ENCODE results near the gene SCN11A.
A peak's percentile ranks its signal among the peaks of the same experiment; 100 is the strongest.

The SCN11A gene

GRCh38 chr3:39088456-39088855 lies 36.7 kb upstream of the SCN11A start:
- H3K4me3 ChIP-seq (ENCODE audit: low read depth, low read length, poor library complexity, severe bottlenecking) = no peak overlapping the region
- H3K27me3 ChIP-seq (ENCODE audit: insufficient read depth, low read length) = no peaks in the 10 kb centered on the region
- no peak overlapping the region for H3K27ac ChIP-seq (ENCODE audit: low read depth, low read length, poor library complexity, severe bottlenecking)
- no peaks in the 10 kb centered on the region for H4K20me1 ChIP-seq (ENCODE audit: insufficient read depth, low read length)
- no peaks in the 10 kb centered on the region for H3K79me2 ChIP-seq (ENCODE audit: insufficient read depth, low read length)
- H3K9me3 ChIP-seq (ENCODE audit: low read length) = no peaks in the 10 kb centered on the region
- peaks cover 63% of the 10 kb centered on the region for H3K36me3 ChIP-seq (ENCODE audit: insufficient read depth, low read length)
- H3K9me2 ChIP-seq (ENCODE audit: low read depth, low read length) = no peaks in the 10 kb centered on the region
- no peaks in the 10 kb centered on the region for H3F3A ChIP-seq (ENCODE audit: insufficient read depth, low read length)
- no peak overlapping the region for H3K9ac ChIP-seq (ENCODE audit: low read length)
- H3K4me1 ChIP-seq (ENCODE audit: insufficient read depth, low read length, severe bottlenecking) = peaks cover 18% of the 10 kb centered on the region
- TF ChIP-seq EZH2 (IDR thresholded peaks at IDR 0.05; ENCODE audit: borderline replicate concordance, low read length) = no peak
- no peak for TF ChIP-seq CTCF (IDR thresholded peaks at IDR 0.05; ENCODE audit: low read length)
- no peak overlapping the region for H3K4me2 ChIP-seq (ENCODE audit: low read length)
- no peak overlapping the region for H2AFZ ChIP-seq (ENCODE audit: low read length)

GRCh38 chr3:39086144-39086543 lies 34.4 kb upstream of the SCN11A start:
- H3K9ac ChIP-seq (ENCODE audit: low read length) = peak overlapping the region; percentile 28; the same call in 1 of the 2 replicates
- no peaks in the 10 kb centered on the region for H4K20me1 ChIP-seq (ENCODE audit: insufficient read depth, low read length)
- H2AFZ ChIP-seq (ENCODE audit: low read length) = no peak overlapping the region
- H3K4me3 ChIP-seq (ENCODE audit: low read depth, low read length, poor library complexity, severe bottlenecking) = no peak overlapping the region
- no peaks in the 10 kb centered on the region for H3K79me2 ChIP-seq (ENCODE audit: insufficient read depth, low read length)
- peaks cover 18% of the 10 kb centered on the region for H3K4me1 ChIP-seq (ENCODE audit: insufficient read depth, low read length, severe bottlenecking)
- peak overlapping the region; percentile 31; the same call in 1 of the 2 replicates for H3K4me2 ChIP-seq (ENCODE audit: low read length)
- TF ChIP-seq CTCF (IDR thresholded peaks at IDR 0.05; ENCODE audit: low read length) (peak; percentile 22; the same call in 1 of the 2 replicates), EZH2 (IDR thresholded peaks at IDR 0.05; ENCODE audit: borderline replicate concordance, low read length) (no peak)
- no peaks in the 10 kb centered on the region for H3K27me3 ChIP-seq (ENCODE audit: insufficient read depth, low read length)
- H3K27ac ChIP-seq (ENCODE audit: low read depth, low read length, poor library complexity, severe bottlenecking) = peak overlapping the region; percentile 75
- no peaks in the 10 kb centered on the region for H3K9me3 ChIP-seq (ENCODE audit: low read length)
- no peaks in the 10 kb centered on the region for H3F3A ChIP-seq (ENCODE audit: insufficient read depth, low read length)
- H3K36me3 ChIP-seq (ENCODE audit: insufficient read depth, low read length) = peaks cover 53% of the 10 kb centered on the region
- no peaks in the 10 kb centered on the region for H3K9me2 ChIP-seq (ENCODE audit: low read depth, low read length)

GRCh38 chr3:39082666-39083313 lies 31.0 kb upstream of the SCN11A start:
- H2AFZ ChIP-seq (ENCODE audit: low read length) = no peak overlapping the region
- no peaks in the 10 kb centered on the region for H3K9me2 ChIP-seq (ENCODE audit: low read depth, low read length)
- peaks cover 35% of the 10 kb centered on the region for H3K36me3 ChIP-seq (ENCODE audit: insufficient read depth, low read length)
- H3K4me2 ChIP-seq (ENCODE audit: low read length) = no peak overlapping the region
- no peak overlapping the region for H3K4me3 ChIP-seq (ENCODE audit: low read depth, low read length, poor library complexity, severe bottlenecking)
- H3K9ac ChIP-seq (ENCODE audit: low read length) = no peak overlapping the region
- no peaks in the 10 kb centered on the region for H4K20me1 ChIP-seq (ENCODE audit: insufficient read depth, low read length)
- no peaks in the 10 kb centered on the region for H3K79me2 ChIP-seq (ENCODE audit: insufficient read depth, low read length)
- H3K4me1 ChIP-seq (ENCODE audit: insufficient read depth, low read length, severe bottlenecking) = peaks cover 18% of the 10 kb centered on the region
- H3F3A ChIP-seq (ENCODE audit: insufficient read depth, low read length) = no peaks in the 10 kb centered on the region
- no peaks in the 10 kb centered on the region for H3K27me3 ChIP-seq (ENCODE audit: insufficient read depth, low read length)
- H3K27ac ChIP-seq (ENCODE audit: low read depth, low read length, poor library complexity, severe bottlenecking) = no peak overlapping the region
- no peaks in the 10 kb centered on the region for H3K9me3 ChIP-seq (ENCODE audit: low read length)
- TF ChIP-seq EZH2 (IDR thresholded peaks at IDR 0.05; ENCODE audit: borderline replicate concordance, low read length) (no peak), CTCF (IDR thresholded peaks at IDR 0.05; ENCODE audit: low read length) (no peak)

Measured in OCI-LY1 (cell line).